HG03095 (cell line): Measurements from ENCODE around the gene KLB.

Experiments
- ATAC-seq: cut with Tn5 transposase; IDR thresholded peaks from one replicate; pipeline ENCODE4 v1.9.1; 2021; ENCODE audit warnings: moderate library complexity; ENCODE audit not compliant: unreplicated experiment

The KLB gene

DNA sequence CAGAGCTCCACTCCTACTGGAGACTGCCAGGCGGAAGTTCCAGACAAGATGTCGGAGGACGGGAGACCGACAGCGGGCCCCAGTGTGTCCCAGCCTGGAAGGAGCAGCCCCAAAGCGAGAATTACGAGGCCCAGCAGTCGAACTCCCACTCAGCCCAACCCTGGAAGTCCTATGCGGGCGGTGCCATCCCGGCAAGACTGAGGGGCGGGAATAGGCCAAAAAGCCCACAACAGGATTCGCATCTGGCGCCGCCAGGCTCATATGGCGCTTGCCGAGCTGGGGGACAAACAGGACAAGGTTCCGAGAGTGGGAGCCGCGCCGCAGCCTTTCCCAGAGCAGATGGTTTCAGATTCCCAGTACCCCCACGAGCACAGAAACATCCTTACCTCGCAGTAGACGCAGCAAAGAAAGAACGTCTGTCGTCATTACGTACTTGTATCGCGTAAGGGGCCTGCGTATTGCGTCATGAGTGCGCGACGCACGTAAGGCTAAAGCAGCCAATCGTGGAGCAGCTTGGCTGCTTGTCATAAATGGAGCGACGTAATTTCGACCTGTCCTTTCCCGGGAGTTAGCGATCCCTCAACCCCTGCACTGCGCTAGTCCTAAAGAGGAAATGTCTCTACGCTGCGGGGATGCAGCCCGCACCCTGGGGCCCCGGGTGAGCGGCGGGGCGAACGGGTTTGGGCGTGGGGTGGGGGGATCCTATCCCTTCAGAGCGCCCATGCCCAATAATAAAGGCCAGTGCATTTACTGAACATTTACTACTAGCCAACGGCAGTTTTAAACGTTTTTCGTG is 52.0 kb downstream of the KLB start, which contains the start of the genes LIAS and RPL9:
Gene LIAS, plus strand, starts transcription at position 552 of the 796 bp plus-strand sequence. Its CDS starts 62 bp downstream, at position 614.
Gene RPL9, minus strand, starts transcription at position 418 of the 796 bp plus-strand sequence. CDS start 483 bp downstream, outside the sequence.
- ATAC-seq = peak; percentile 76

DNA sequence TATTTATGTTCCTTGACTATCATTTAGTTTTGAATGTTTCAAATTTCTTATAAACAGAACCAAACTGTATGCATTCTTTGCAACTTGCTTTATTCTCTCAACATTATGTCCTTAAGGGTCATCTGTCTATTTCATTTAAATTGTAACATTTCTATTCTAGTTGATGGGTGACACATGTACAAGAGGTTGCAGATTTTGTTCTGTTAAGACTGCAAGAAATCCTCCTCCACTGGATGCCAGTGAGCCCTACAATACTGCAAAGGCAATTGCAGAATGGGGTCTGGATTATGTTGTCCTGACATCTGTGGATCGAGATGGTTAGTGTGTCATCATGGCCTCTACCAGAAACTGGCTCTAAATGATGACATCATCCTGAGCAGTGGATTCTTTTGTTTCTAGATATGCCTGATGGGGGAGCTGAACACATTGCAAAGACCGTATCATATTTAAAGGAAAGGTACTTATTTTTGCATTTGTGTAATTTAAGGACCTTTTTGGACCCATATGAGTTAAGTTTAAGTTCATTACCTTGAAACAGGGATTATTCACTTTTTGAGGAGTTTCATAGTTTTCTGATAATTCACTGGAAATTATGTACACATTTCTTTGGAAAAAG is 58.3 kb downstream of the KLB start:
- ATAC-seq = no peak

DNA sequence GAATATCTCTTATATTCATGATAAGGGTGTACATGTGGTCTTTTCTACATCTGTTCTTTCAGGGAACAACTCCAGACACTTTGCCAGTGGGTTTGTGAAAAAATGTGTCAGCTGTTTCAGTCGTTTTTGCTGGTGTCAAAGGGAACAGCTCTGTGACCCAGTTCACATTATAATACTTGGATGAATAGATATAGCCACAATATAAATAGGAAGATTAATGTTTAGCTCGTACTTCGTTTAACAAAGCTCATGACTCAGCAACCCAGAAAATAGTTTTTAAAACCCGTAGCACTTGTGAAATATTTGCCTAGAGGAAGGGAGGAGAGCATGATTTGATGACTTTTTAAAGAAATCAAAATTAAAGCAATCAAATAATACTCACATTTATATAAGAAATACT is 60.0 kb downstream of the KLB start:
- no peak for ATAC-seq

GRCh38 chr4:39467464-39467863 is 60.7 kb downstream of the KLB start:
- ATAC-seq = no peak

DNA sequence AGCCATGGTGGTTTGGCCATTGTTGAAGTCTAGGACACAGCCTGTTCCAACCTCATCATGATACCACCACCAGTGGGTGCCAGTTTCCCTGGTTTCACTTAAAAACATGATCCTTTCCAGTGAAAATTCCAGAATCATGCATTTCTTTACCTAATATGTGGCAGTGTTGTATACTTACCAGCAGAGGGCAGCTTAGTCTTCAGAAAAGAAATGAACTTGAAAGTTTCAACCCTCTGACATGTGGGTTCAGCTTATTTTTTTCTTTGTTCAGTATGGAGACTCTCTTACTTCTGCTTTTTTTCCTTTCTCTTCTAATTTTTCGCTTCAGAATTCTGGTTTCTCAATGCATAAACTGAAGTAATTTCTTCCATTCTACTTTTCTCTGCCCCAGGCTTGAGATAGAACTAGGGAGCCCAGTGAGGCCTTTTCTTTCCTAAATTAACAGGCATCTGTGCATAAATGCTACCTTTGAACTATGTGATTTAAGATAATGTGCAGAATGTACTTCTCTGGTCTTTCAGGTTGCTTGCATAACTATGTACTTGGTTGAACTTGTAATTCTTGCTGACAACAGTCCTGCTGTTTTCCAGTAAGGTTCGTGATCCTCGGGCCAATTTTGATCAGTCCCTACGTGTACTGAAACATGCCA is 62.8 kb downstream of the KLB start:
- peak; percentile 87 for ATAC-seq

DNA sequence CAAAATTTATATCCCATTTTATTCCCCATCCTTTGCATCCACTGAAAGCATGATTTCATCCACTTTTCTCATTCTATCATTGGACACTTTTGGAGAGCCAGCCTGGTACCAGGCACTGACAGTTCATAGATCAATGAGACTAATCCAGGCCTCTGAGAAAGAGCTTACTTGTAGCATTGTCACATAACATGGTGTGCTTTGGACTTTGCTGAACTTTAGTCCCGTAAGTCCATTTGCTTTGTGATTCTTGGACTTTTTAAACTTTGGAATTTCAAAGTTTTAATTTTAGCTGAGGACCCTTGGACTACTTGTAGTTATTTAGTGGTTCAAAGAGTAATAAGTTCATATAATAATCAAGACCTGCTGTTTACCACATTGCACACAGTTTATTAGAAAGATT is 63.7 kb downstream of the KLB start:
- ATAC-seq = no peak

- no peak for ATAC-seq
Measured at GRCh38 chr4:39472396-39472795, 65.7 kb downstream of the KLB start.

DNA sequence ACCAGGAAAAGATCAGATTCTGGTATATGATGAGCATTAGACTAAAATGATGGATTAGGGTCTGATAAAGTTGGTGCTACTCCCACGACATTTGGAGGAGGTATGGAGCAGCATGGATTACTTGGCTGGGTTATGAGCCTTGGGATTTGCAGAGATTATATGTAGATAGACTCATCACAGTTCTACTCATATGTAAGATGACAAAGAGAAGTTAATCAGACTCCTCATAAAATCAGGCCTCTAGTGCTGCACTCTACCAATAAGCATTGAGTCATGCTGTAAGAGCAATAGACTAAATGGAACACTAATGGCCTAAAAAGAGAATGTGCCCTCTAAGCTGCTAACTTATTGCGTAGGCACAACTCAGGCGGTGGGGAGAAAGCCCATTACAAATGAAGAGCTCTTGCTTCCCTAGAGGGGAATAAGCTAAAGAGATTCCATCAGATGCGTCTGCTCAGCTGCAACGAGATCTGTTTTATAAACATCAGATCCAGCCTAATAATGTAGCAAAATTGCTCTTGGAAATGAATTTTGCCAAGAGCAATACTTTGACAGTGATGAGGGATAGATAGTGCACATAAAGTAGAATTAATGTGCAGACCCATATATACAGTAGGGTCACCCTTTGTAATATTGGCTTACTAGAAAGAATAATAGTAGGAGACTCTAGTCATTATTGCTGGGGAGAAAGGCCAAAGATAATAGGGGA is 69.6 kb downstream of the KLB start:
- no peak for ATAC-seq

GRCh38 chr4:39480251-39480650 is 73.5 kb downstream of the KLB start:
- ATAC-seq = no peak

GRCh38 chr4:39480902-39481695 is 74.4 kb downstream of the KLB start:
- ATAC-seq = no peak

DNA sequence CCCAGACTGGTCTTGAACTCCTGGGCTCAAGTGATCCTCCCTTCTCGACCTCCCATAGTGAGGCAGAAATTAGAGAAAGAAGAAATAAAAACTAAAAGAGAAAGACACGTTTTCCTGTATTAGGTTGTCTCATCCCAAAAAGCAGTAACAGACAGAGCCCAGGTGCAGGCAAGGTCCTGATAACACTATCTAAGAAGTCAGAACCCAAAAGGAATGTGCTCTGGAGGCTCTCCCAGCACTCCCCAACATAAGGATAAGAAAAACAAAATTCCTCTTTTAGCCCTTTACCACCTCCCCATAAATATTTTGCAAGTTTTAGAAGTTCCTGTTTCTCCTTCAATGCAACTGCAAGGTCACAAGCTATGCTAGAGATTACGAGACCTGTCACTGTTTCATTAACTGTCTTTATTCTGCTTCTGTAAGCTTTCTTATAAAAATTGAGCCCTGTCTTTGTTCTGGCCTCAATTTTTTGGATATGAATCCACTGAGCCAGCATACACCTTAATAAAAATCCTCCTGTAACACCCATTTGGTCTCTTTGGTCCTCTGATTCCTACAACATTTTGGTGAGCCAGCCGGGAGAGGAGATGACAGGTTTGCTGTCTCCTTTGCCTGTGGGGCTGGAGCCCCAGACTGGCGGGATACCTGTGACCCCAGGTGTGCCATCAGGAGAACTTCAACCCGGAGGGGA is 78.0 kb downstream of the KLB start:
- no peak for ATAC-seq

DNA sequence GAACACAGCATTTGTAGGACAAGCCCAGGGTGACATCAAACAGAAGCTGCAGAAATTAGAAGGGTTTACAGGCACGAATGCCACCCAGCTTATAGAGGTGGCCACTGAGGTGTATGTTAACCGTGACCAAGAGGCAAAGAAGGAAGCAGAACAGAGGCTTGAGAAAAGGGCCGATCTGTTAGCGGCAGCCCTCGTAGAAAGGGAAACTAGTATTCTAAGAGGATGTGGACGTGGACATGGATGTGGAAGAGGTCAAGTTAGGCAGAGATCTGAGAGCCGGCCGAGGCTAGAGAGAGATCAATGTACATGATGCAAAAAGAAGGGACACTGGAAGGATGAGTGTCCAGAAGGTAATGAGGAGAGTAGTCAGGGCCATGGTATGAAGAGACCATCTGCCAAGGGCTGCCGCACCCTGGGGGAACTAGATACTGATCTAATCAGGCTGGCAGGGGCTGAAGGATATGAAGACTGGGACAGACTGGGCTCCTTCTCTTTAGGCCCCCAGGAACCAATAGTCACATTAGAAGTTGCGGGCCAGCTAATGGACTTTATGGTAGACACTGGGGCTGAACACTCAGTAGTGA is 79.6 kb downstream of the KLB start:
- no peak for ATAC-seq

- ATAC-seq = no peak
Measured at GRCh38 chr4:39490322-39490721, 83.6 kb downstream of the KLB start.

DNA sequence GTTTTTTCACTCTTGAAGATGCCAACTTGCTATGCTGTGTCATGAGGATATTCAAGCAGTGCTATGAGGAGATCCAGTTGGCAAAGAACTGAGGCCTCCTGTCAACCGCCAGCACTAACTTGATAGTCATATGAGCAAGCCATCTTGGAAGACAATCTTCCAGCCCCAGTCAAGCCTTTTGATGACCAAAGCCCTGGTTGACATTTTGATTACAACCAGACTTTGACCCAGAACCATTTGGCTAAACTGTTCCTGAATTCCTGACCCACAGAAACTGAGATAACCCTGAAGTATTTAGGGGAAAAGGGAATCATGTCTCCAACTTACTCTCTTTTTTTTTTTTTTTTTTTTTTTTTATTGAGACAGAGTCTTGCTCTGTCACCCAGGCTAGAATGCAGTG is 87.6 kb downstream of the KLB start:
- no peak for ATAC-seq

- no peak for ATAC-seq
Measured at GRCh38 chr4:39495446-39496213, 88.9 kb downstream of the KLB start.

GRCh38 chr4:39497909-39498726 is 91.4 kb downstream of the KLB start:
- no peak for ATAC-seq

GRCh38 chr4:39498727-39499020 is 91.9 kb downstream of the KLB start:
- no peak for ATAC-seq
